Naive thymus-derived CD4-positive, alpha-beta T cell (primary cell): Measurements from ENCODE around the gene DENND6A. TPM values are rescaled to one million over a fixed set of nuclear protein-coding genes. Genes with fewer than 3 reads are reported as not detected.

Experiments
- ATAC-seq: fragments of 150-1000 bp; cut with Tn5 transposase; 2 replicates; pipeline ENCODE4 v1.10.0; 2021; ENCODE audit warnings: mild to moderate bottlenecking, moderate library complexity
- CTCF ChIA-PET: fragments of 350-600 bp; sonication (Branson Sonifier 250); formaldehyde crosslinking; loops from one replicate; lab custom pipeline; 2021; ENCODE audit warnings: antibody characterized with exemption; lab: Charles Lee
- POLR2A ChIA-PET: fragments of 350-600 bp; sonication (Branson Sonifier 250); formaldehyde crosslinking; loops from one replicate; lab custom pipeline; 2021; ENCODE audit warnings: antibody characterized with exemption, inconsistent platforms; lab: Charles Lee
- DNase-seq, 9 donors: peaks; one replicate each; pipeline versions ENCODE4 v3.0.0 to v3.0.0-alpha.2; 2020 to 2022; ENCODE audit warnings: mixed read lengths in 1 of 9
- H3K27ac ChIP-seq: one replicate; pipeline ENCODE4 v1.7.0; 2013; ENCODE audit warnings: mild to moderate bottlenecking, low read depth, low read length, moderate library complexity
- H3K27me3 ChIP-seq, 2 donors: one replicate each; pipeline ENCODE4 v1.7.0; 2013; ENCODE audit warnings: low read length in 2 of 2, mild to moderate bottlenecking in 2 of 2, moderate library complexity in 2 of 2; ENCODE audit not compliant: control insufficient read depth in 2 of 2, insufficient read depth in 2 of 2
- H3K36me3 ChIP-seq, 3 experiments: 1 replicate in 2 of 3; 2 replicates in 1 of 3; pipeline ENCODE4 v1.7.0; 2013; ENCODE audit warnings: low read length in 3 of 3, mild to moderate bottlenecking in 3 of 3, moderate library complexity in 1 of 3; ENCODE audit not compliant: insufficient read depth in 3 of 3, control insufficient read depth in 2 of 3
- H3K4me1 ChIP-seq, 2 donors: one replicate each; pipeline ENCODE4 v1.7.0; 2013; ENCODE audit warnings: low read length in 2 of 2, mild to moderate bottlenecking in 2 of 2, moderate library complexity in 1 of 2; ENCODE audit not compliant: control insufficient read depth in 2 of 2, insufficient read depth in 2 of 2
- H3K4me3 ChIP-seq: 2 replicates; pipeline ENCODE4 v1.7.0; 2013; ENCODE audit warnings: mild to moderate bottlenecking, low read length
- H3K9me3 ChIP-seq, 3 experiments: 1 replicate in 2 of 3; 2 replicates in 1 of 3; pipeline ENCODE4 v1.7.0; 2013; ENCODE audit warnings: low read length in 3 of 3; ENCODE audit not compliant: control insufficient read depth in 2 of 3
- H3K27ac Mint-ChIP-seq, 9 donors: one replicate each; pipeline ENCODE4 v1.8.0; 2020 to 2022; ENCODE audit warnings: mixed read lengths in 9 of 9, mild to moderate bottlenecking in 8 of 9, moderate library complexity in 5 of 9, inconsistent platforms in 2 of 9
- H3K27me3 Mint-ChIP-seq, 5 donors: one replicate each; pipeline ENCODE4 v1.8.0; 2021 to 2022; ENCODE audit warnings: mixed read lengths in 5 of 5, mild to moderate bottlenecking in 1 of 5
- H3K36me3 Mint-ChIP-seq, 5 donors: one replicate each; pipeline ENCODE4 v1.8.0; 2020 to 2022; ENCODE audit warnings: mixed read lengths in 5 of 5, mild to moderate bottlenecking in 3 of 5, inconsistent platforms in 1 of 5
- H3K4me1 Mint-ChIP-seq, 7 donors: one replicate each; pipeline ENCODE4 v1.8.0; 2020 to 2022; ENCODE audit warnings: mixed read lengths in 7 of 7, mild to moderate bottlenecking in 3 of 7, inconsistent platforms in 1 of 7
- H3K4me3 Mint-ChIP-seq, 10 donors: one replicate each; pipeline ENCODE4 v1.8.0; 2020 to 2022; ENCODE audit warnings: mild to moderate bottlenecking in 10 of 10, mixed read lengths in 10 of 10, moderate library complexity in 6 of 10, inconsistent platforms in 2 of 10
- H3K9me3 Mint-ChIP-seq, 11 donors: one replicate each; pipeline ENCODE4 v1.8.0; 2020 to 2022; ENCODE audit warnings: mixed read lengths in 11 of 11, mild to moderate bottlenecking in 4 of 11, inconsistent platforms in 1 of 11, moderate library complexity in 1 of 11
- intact Hi-C, 2 donors: fragments of 100-400 bp; cut with micrococcal nuclease; formaldehyde crosslinking; loops; one replicate each; pipeline ENCODE4 v1.15.1; 2023
- polyA plus RNA-seq, 2 donors: library from polyadenylated mRNA; unstranded; fragments of 300-500 nt; fragmentation: Illumina TruSeq; gene quantifications; one replicate each; pipeline ENCODE4 v1.2.3, GENCODE V29; 2021
- total RNA-seq, 6 experiments: library from RNA in 5 of 6; stranded (reverse) in 5 of 6; gene quantifications; 1 replicate in 5 of 6; 2 replicates in 1 of 6; pipeline ENCODE4 v1.2.3 and lab custom pipeline; 2021 to 2026

Gene DENND6A
- total and polyA plus RNA-seq, 7 experiments from 2014 or later, result 24.8 to 76.6 (median 40.8) TPM

- no peaks in the 10 kb centered on the region for H3K36me3 ChIP-seq
- no peak overlapping the region for H3K27ac ChIP-seq
- H3K4me3 ChIP-seq, result no peak overlapping the region
- ATAC-seq (no peak), DNase-seq (no peak)
- Mint-ChIP-seq H3K27ac (no peak overlapping the region), H3K4me3 (no peak overlapping the region), H3K36me3 (no peaks in the 10 kb centered on the region), H3K4me1 (peaks cover 0 to 3% (median 0%) of the 10 kb centered on the region in 7 donors), H3K27me3 (peaks cover 0 to 6% (median 0%) of the 10 kb centered on the region in 5 donors), H3K9me3 (no peaks in the 10 kb centered on the region)
- intact Hi-C loops, result no loop called here
- POLR2A ChIA-PET, result interaction anchor here (0.7 to 0.9 kb wide), 2 partner anchors 24 to 52 kb away, joined by 3 read pairs; partner anchors contain the start of gene SLMAP
- no peaks in the 10 kb centered on the region for H3K27me3 ChIP-seq
- H3K4me1 ChIP-seq, result no peaks in the 10 kb centered on the region
- no peaks in the 10 kb centered on the region for H3K9me3 ChIP-seq
- CTCF ChIA-PET, result no interaction called here
Observed at GRCh38 chr3:57731311-57731710, 38.4 kb upstream of the DENND6A start.

GRCh38 chr3:57730682-57731081 is 37.8 kb upstream of the DENND6A start:
- H3K36me3 ChIP-seq, result no peaks in the 10 kb centered on the region
- H3K27ac ChIP-seq, result no peak overlapping the region
- no peak overlapping the region for H3K4me3 Mint-ChIP-seq
- intact Hi-C loops, result no loop called here
- H3K4me1 ChIP-seq, result no peaks in the 10 kb centered on the region
- POLR2A ChIA-PET, result interaction anchor here (0.7 to 0.9 kb wide), 2 partner anchors 25 to 51 kb away, joined by 3 read pairs; partner anchors contain the start of gene SLMAP
- H3K9me3 Mint-ChIP-seq, result no peaks in the 10 kb centered on the region
- peaks cover 0 to 6% (median 0%) of the 10 kb centered on the region in 5 donors for H3K27me3 Mint-ChIP-seq
- no peak overlapping the region for H3K27ac Mint-ChIP-seq
- H3K9me3 ChIP-seq, result no peaks in the 10 kb centered on the region
- no peak overlapping the region for H3K4me3 ChIP-seq
- ATAC-seq (no peak), DNase-seq (no peak)
- CTCF ChIA-PET, result no interaction called here
- no peaks in the 10 kb centered on the region for H3K36me3 Mint-ChIP-seq
- no peaks in the 10 kb centered on the region for H3K27me3 ChIP-seq
- H3K4me1 Mint-ChIP-seq, result peaks cover 0 to 3% (median 0%) of the 10 kb centered on the region in 7 donors

- H3K9me3 ChIP-seq, result no peaks in the 10 kb centered on the region
- no peaks in the 10 kb centered on the region for H3K9me3 Mint-ChIP-seq
- DNase-seq (no peak), ATAC-seq (no peak)
- H3K36me3 Mint-ChIP-seq, result no peaks in the 10 kb centered on the region
- H3K27me3 Mint-ChIP-seq, result peaks cover 0 to 11% (median 0%) of the 10 kb centered on the region in 5 donors
- no peaks in the 10 kb centered on the region for H3K36me3 ChIP-seq
- H3K27ac ChIP-seq, result no peak overlapping the region
- H3K27ac Mint-ChIP-seq, result no peak overlapping the region
- no peak overlapping the region for H3K4me3 Mint-ChIP-seq
- CTCF ChIA-PET, result no interaction called here
- intact Hi-C loops, result no loop called here
- H3K4me1 Mint-ChIP-seq, result peaks cover 0 to 3% (median 0%) of the 10 kb centered on the region in 7 donors
- POLR2A ChIA-PET, result no interaction called here
- H3K4me1 ChIP-seq, result no peaks in the 10 kb centered on the region
- no peaks in the 10 kb centered on the region for H3K27me3 ChIP-seq
- no peak overlapping the region for H3K4me3 ChIP-seq
Observed at GRCh38 chr3:57729334-57730045, 36.6 kb upstream of the DENND6A start.

GRCh38 chr3:57727106-57727505 is 34.2 kb upstream of the DENND6A start:
- H3K9me3 ChIP-seq, result no peaks in the 10 kb centered on the region
- intact Hi-C loops, result no loop called here
- DNase-seq (no peak), ATAC-seq (peak; percentile 27)
- Mint-ChIP-seq H3K36me3 (no peaks in the 10 kb centered on the region), H3K27me3 (peaks cover 0 to 11% (median 0%) of the 10 kb centered on the region in 5 donors), H3K4me1 (peaks cover 0 to 3% (median 0%) of the 10 kb centered on the region in 7 donors), H3K4me3 (no peak overlapping the region), H3K27ac (peak overlapping the region in 1 of 9 donors; percentile 70), H3K9me3 (no peaks in the 10 kb centered on the region)
- H3K4me3 ChIP-seq, result no peak overlapping the region
- H3K36me3 ChIP-seq, result no peaks in the 10 kb centered on the region
- H3K27me3 ChIP-seq, result no peaks in the 10 kb centered on the region
- CTCF ChIA-PET, result no interaction called here
- no peaks in the 10 kb centered on the region for H3K4me1 ChIP-seq
- H3K27ac ChIP-seq, result no peak overlapping the region
- POLR2A ChIA-PET, result interaction anchor here (0.6 kb wide), 1 partner anchor 27 kb away, joined by 3 read pairs; no protein-coding TSS in a partner anchor

GRCh38 chr3:57726397-57726796 is 33.5 kb upstream of the DENND6A start:
- ChIA-PET CTCF (no interaction called here), POLR2A (interaction anchor here (0.6 kb wide), 1 partner anchor 28 kb away, joined by 3 read pairs; no protein-coding TSS in a partner anchor)
- Mint-ChIP-seq H3K27ac (no peak overlapping the region), H3K36me3 (no peaks in the 10 kb centered on the region), H3K9me3 (no peaks in the 10 kb centered on the region), H3K4me1 (peaks cover 0 to 3% (median 0%) of the 10 kb centered on the region in 7 donors), H3K27me3 (peaks cover 0 to 7% (median 0%) of the 10 kb centered on the region in 5 donors), H3K4me3 (no peak overlapping the region)
- no peak for DNase-seq
- Histone ChIP-seq H3K4me1 (no peaks in the 10 kb centered on the region), H3K4me3 (no peak overlapping the region), H3K27me3 (no peaks in the 10 kb centered on the region), H3K9me3 (no peaks in the 10 kb centered on the region), H3K36me3 (no peaks in the 10 kb centered on the region), H3K27ac (no peak overlapping the region)
- no peak for ATAC-seq
- intact Hi-C loops, result no loop called here

GRCh38 chr3:57718118-57718517 is 25.2 kb upstream of the DENND6A start:
- no peaks in the 10 kb centered on the region for H3K9me3 Mint-ChIP-seq
- H3K4me3 Mint-ChIP-seq, result no peak overlapping the region
- H3K27me3 ChIP-seq, result no peaks in the 10 kb centered on the region
- no peak overlapping the region for H3K4me3 ChIP-seq
- H3K36me3 Mint-ChIP-seq, result no peaks in the 10 kb centered on the region
- POLR2A ChIA-PET, result interaction anchor here (1.0 kb wide), 1 partner anchor 25 kb away, joined by 4 read pairs; the partner anchor contains the start of gene DENND6A
- no peaks in the 10 kb centered on the region for H3K36me3 ChIP-seq
- no peak overlapping the region for H3K27ac ChIP-seq
- DNase-seq (no peak), ATAC-seq (no peak)
- H3K9me3 ChIP-seq, result no peaks in the 10 kb centered on the region
- CTCF ChIA-PET, result no interaction called here
- H3K4me1 Mint-ChIP-seq, result peaks cover 0 to 1% (median 0%) of the 10 kb centered on the region in 7 donors
- no peaks in the 10 kb centered on the region for H3K4me1 ChIP-seq
- peaks cover 0 to 3% (median 0%) of the 10 kb centered on the region in 5 donors for H3K27me3 Mint-ChIP-seq
- intact Hi-C loops, result no loop called here
- no peak overlapping the region for H3K27ac Mint-ChIP-seq
